BJ (cell line): ENCODE results near the gene CUBN. TPM values are rescaled to one million over a fixed set of nuclear protein-coding genes. Genes with fewer than 3 reads are reported as not detected.

Experiments
- CTCF ChIA-PET: fragments of 350-600 bp; formaldehyde crosslinking; extraction: SDS; loops from one replicate; lab custom pipeline; 2021; ENCODE audit warnings: antibody characterized with exemption, inconsistent platforms; lab: Yijun Ruan, JAX
- POLR2A ChIA-PET: fragments of 300-600 bp; sonication (Branson Sonifier 250); formaldehyde crosslinking; extraction: SDS; loops from one replicate; lab custom pipeline; 2021; ENCODE audit warnings: antibody characterized with exemption; lab: Charles Lee
- DNase-seq: peaks from one replicate; pipeline ENCODE4 v3.0.0-alpha.2; 2011; ENCODE audit warnings: low read depth
- H3K27me3 ChIP-seq: 2 replicates; pipeline ENCODE4 v1.6.0; 2011; ENCODE audit warnings: low read length; ENCODE audit not compliant: control insufficient read depth, insufficient read depth
- H3K36me3 ChIP-seq: 2 replicates; pipeline ENCODE4 v1.5.1; 2011; ENCODE audit warnings: low read length; ENCODE audit not compliant: control insufficient read depth, insufficient read depth
- H3K4me3 ChIP-seq: 2 replicates; pipeline ENCODE4 v1.5.1; 2011; ENCODE audit warnings: low read depth, mild to moderate bottlenecking, control low read depth, low read length
- polyA plus RNA-seq: library from polyadenylated mRNA; depleted of rRNA; stranded (reverse); fragments of >200 nt; gene quantifications from 2 replicates; pipeline ENCODE4 v1.2.3, GENCODE V29; 2011
- TF ChIP-seq, protein P1 (sequence below): IDR thresholded peaks from 2 replicates; pipeline ENCODE4 v1.5.1; 2011; ENCODE audit warnings: low read depth, mild to moderate bottlenecking, control low read depth, inconsistent platforms, low read length, moderate library complexity; ENCODE audit not compliant: insufficient read depth

CUBN gene
- polyA plus RNA-seq, 1 experiment: 0.39 TPM

DNA sequence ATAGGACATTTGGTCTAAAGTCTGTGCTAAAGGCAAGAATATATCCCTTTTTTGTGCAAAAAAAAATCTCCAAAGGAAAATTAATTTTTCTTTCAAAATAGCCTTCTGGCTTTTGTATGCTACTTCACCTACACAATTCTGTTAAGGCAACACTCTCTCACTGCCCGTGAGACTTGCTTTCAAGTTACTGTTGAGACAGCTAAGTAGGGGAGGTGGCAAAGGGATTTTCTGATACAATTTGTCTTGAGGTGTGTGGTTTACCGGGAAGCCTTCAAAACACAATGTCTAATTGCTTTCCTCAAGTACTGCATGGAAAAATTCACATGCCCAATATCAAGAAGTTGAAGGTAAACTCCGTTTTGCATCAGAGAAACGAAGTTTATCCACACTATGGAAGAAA is 261.6 kb downstream of the CUBN start:
- ChIA-PET POLR2A (no interaction called here), CTCF (interaction anchor here (1.1 kb wide), 1 partner anchor 136 kb away, joined by 3 read pairs; no protein-coding TSS in a partner anchor)
- Histone ChIP-seq H3K4me3 (no peak overlapping the region), H3K36me3 (no peaks in the 10 kb centered on the region), H3K27me3 (no peaks in the 10 kb centered on the region)
- no peak for DNase-seq
- TF ChIP-seq, protein P1, sequence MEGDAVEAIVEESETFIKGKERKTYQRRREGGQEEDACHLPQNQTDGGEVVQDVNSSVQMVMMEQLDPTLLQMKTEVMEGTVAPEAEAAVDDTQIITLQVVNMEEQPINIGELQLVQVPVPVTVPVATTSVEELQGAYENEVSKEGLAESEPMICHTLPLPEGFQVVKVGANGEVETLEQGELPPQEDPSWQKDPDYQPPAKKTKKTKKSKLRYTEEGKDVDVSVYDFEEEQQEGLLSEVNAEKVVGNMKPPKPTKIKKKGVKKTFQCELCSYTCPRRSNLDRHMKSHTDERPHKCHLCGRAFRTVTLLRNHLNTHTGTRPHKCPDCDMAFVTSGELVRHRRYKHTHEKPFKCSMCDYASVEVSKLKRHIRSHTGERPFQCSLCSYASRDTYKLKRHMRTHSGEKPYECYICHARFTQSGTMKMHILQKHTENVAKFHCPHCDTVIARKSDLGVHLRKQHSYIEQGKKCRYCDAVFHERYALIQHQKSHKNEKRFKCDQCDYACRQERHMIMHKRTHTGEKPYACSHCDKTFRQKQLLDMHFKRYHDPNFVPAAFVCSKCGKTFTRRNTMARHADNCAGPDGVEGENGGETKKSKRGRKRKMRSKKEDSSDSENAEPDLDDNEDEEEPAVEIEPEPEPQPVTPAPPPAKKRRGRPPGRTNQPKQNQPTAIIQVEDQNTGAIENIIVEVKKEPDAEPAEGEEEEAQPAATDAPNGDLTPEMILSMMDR: no peak

DNA sequence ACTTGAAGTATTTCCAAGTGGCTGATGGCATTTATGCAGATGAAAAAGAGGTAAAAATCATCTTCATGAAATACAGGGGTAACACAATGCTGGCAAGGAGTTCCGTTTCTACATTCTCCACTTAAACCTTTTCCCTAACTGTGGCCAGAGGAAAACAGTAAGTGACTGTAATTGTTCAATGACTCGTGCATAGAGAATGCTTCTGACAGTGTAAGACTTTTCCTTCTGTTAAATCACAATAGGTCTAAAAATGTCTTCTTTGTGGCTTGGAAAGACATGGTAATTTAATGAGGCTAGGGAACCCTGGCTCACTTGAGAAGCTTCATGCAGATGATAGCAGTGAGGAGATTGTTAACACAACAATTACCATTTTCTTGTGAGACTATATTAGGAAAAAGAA is 262.1 kb downstream of the CUBN start:
- TF ChIP-seq, protein P1: no peak
- no peaks in the 10 kb centered on the region for H3K36me3 ChIP-seq
- H3K4me3 ChIP-seq: no peak overlapping the region
- ChIA-PET POLR2A (no interaction called here), CTCF (interaction anchor here (1.1 to 1.4 kb wide), 3 partner anchors 12 to 137 kb away, joined by 3 read pairs; no protein-coding TSS in a partner anchor)
- no peaks in the 10 kb centered on the region for H3K27me3 ChIP-seq
- no peak for DNase-seq

DNA sequence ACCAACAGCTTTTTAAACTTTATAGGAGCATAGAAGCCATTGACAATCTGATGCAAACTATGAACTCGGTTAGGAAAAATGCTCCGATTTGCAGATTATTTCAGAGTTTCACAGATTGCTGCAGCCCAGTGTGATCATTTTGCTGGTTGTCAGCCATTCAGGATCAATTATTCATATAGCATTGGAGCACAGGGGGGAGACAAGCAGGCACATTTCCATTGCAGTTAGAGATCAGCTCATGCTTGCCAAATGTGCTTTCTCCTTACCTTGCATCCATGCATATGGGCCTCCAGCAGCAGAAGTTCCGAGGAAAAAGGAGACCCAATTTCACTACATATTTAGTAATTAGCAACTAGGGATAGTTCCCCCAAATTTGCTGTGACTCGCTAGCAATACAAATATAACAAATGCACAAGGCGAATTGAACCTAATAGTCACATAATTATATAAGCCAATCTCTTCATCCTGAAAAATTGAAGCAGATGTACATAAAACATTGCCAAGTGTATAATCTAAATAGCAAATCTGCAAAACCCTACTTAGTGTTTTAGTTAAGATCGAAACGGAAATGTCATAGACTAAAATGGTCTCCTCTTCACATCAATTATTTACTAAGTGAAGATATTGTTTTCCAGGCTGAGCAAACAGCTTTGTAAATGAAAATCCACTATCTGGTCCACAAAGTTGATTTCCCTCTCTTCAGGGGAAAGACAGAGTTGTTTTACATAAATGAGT is 262.9 kb downstream of the CUBN start:
- H3K4me3 ChIP-seq: no peak overlapping the region
- no peaks in the 10 kb centered on the region for H3K36me3 ChIP-seq
- CTCF ChIA-PET: interaction anchor here (0.7 to 1.4 kb wide), 4 partner anchors 11 to 138 kb away, joined by 3 read pairs; no protein-coding TSS in a partner anchor
- POLR2A ChIA-PET: no interaction called here
- DNase-seq: no peak
- TF ChIP-seq, protein P1: no peak
- no peaks in the 10 kb centered on the region for H3K27me3 ChIP-seq

DNA sequence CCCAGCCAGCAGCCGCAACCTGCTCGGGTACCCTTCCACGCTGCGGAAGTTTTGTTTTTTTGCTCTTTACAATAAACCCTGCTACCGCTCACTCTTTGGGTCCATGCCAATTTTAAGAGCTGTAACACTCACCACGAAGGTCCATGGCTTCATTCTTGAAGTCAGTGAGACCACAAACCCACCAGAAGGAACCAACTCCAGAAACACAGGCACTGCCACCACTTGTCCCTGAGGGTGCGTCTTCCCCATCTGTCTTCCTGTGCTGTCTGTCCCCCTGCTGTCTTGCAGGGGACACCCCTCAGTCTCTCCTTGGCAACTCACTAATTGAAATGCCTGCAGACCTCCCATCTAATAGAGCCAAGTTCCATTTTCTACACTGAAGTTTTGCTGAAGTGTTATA is 263.8 kb downstream of the CUBN start:
- POLR2A ChIA-PET: no interaction called here
- H3K36me3 ChIP-seq: no peaks in the 10 kb centered on the region
- H3K4me3 ChIP-seq: no peak overlapping the region
- TF ChIP-seq, protein P1: no peak
- CTCF ChIA-PET: no interaction called here
- DNase-seq: no peak
- H3K27me3 ChIP-seq: no peaks in the 10 kb centered on the region

DNA sequence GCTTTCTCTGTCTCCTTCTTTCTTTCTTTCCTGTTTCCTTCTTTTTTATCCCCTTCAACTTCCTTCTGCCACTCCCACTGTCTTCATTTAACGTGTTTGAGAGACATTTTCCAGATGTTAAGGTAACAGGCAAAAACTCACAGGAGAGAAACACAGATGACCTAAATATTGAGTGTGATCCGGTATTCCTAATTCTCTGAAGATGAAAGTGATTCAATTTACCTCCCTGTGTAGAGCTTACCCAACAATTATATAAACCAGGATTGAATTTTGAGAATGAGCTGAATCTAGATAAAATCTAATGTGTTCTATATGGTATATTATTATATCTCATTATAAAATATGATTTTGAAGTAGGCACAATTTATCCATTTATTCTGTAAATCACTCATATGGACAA is 265.8 kb downstream of the CUBN start:
- DNase-seq: no peak
- Histone ChIP-seq H3K4me3 (no peak overlapping the region), H3K27me3 (no peaks in the 10 kb centered on the region), H3K36me3 (no peaks in the 10 kb centered on the region)
- POLR2A ChIA-PET: interaction anchor here (0.6 kb wide), 2 partner anchors 28 to 372 kb away, joined by 4 to 12 read pairs; no protein-coding TSS in a partner anchor
- TF ChIP-seq, protein P1: no peak
- CTCF ChIA-PET: interaction anchor here (1.7 kb wide), 1 partner anchor 11 kb away, joined by 6 read pairs; no protein-coding TSS in a partner anchor
